PC-3 (cell line): ENCODE measurements around the gene DENND4B. TPM values are rescaled to one million over a fixed set of nuclear protein-coding genes. Genes with fewer than 3 reads are reported as not detected.

Source experiments
- ATAC-seq: fragments of 200-7000 bp; cut with Tn5 transposase; 2 replicates; pipeline ENCODE4 v1.9.1; 2020; ENCODE audit warnings: mild to moderate bottlenecking, moderate library complexity
- BruUV-seq: library from RNA; stranded (reverse); fragments of 400-500 nt; replicated peaks from 2 replicates; lab custom pipeline; 2021; lab: Mats Ljungman, UMichigan
- CTCF ChIA-PET: fragments of 300-600 bp; sonication (Branson Sonifier 250); formaldehyde crosslinking; loops from one replicate; lab custom pipeline; 2022; ENCODE audit warnings: antibody characterized with exemption; lab: Charles Lee
- POLR2A ChIA-PET: fragments of 300-600 bp; sonication (Branson Sonifier 250); formaldehyde crosslinking; loops from one replicate; lab custom pipeline; 2022; ENCODE audit warnings: antibody characterized with exemption; ENCODE audit not compliant: unreplicated experiment; lab: Charles Lee
- DNase-seq: peaks from one replicate; pipeline ENCODE4 v3.0.0-alpha.2; 2015
- H2AFZ ChIP-seq: fragments of 300-600 bp; sonication (generic); 2 replicates; pipeline ENCODE4 v1.6.0; 2016; ENCODE audit warnings: antibody characterized with exemption, low read length
- H3F3A ChIP-seq: fragments of 300-600 bp; sonication (generic); one replicate; pipeline ENCODE4 v1.6.0; 2017; ENCODE audit warnings: antibody characterized with exemption, low read length, control low read depth, mild to moderate bottlenecking; ENCODE audit not compliant: unreplicated experiment
- H3K27ac ChIP-seq: fragments of 300-600 bp; sonication (generic); 2 replicates; pipeline ENCODE4 v1.5.1; 2016; ENCODE audit warnings: mild to moderate bottlenecking, low read length
- H3K27me3 ChIP-seq: fragments of 300-600 bp; sonication (generic); 2 replicates; pipeline ENCODE4 v1.6.1; 2016; ENCODE audit warnings: low read length, mixed read lengths
- H3K36me3 ChIP-seq: fragments of 300-600 bp; sonication (generic); 2 replicates; pipeline ENCODE4 v1.6.1; 2016; ENCODE audit warnings: low read depth, mixed run types, low read length, mixed read lengths
- H3K4me1 ChIP-seq: fragments of 300-600 bp; sonication (generic); 2 replicates; pipeline ENCODE4 v1.5.1; 2016; ENCODE audit warnings: low read length; ENCODE audit not compliant: insufficient read depth
- H3K4me2 ChIP-seq: fragments of 300-600 bp; sonication (generic); 2 replicates; pipeline ENCODE4 v1.6.0; 2016; ENCODE audit warnings: low read length
- H3K4me3 ChIP-seq: fragments of 300-600 bp; sonication (generic); 2 replicates; pipeline ENCODE4 v1.5.1; 2016; ENCODE audit warnings: mild to moderate bottlenecking, low read length, mixed read lengths
- H3K79me2 ChIP-seq: fragments of 300-600 bp; sonication (generic); 2 replicates; pipeline ENCODE4 v1.6.1; 2017; ENCODE audit warnings: low read length, mixed read lengths
- H3K9ac ChIP-seq: fragments of 300-600 bp; sonication (generic); 2 replicates; pipeline ENCODE4 v1.6.0; 2016; ENCODE audit warnings: mild to moderate bottlenecking, low read length
- H3K9me2 ChIP-seq: fragments of 300-600 bp; sonication (generic); replicated peaks from 2 replicates; pipeline ENCODE4 v1.6.1; 2016; ENCODE audit warnings: mixed run types, low read length, mixed read lengths
- H3K9me3 ChIP-seq: fragments of 300-600 bp; sonication (generic); 2 replicates; pipeline ENCODE4 v1.6.1; 2016; ENCODE audit warnings: low read length, mixed read lengths
- H4K20me1 ChIP-seq: fragments of 300-600 bp; sonication (generic); 2 replicates; pipeline ENCODE4 v1.6.1; 2016; ENCODE audit warnings: low read length, mixed read lengths
- EZH2 ChIP-seq: fragments of 300-600 bp; sonication (generic); IDR thresholded peaks from one replicate; pipeline ENCODE4 v1.6.1; 2017; ENCODE audit warnings: antibody characterized with exemption, mild to moderate bottlenecking, low read length; ENCODE audit not compliant: unreplicated experiment
- EZH2phosphoT487 ChIP-seq: fragments of 300-600 bp; sonication (generic); IDR thresholded peaks from 2 replicates; pipeline ENCODE4 v1.6.1; 2018; ENCODE audit warnings: mild to moderate bottlenecking, antibody characterized with exemption, low read length, borderline replicate concordance
- intact Hi-C: fragments of 100-400 bp; cut with micrococcal nuclease; formaldehyde crosslinking; loops from 2 replicates; pipeline ENCODE4 v1.9.0; 2023
- total RNA-seq: library from RNA; depleted of rRNA; stranded (reverse); fragments of >200 nt; gene quantifications from 2 replicates; pipeline ENCODE4 v1.2.3, GENCODE V29; 2014
- TF ChIP-seq, protein P1 (sequence below): fragments of 300-600 bp; sonication (generic); conservative IDR thresholded peaks from 2 replicates; pipeline ENCODE4 v1.5.1; 2017; ENCODE audit warnings: antibody characterized with exemption, low read depth, mild to moderate bottlenecking, low read length

The DENND4B gene
- total RNA-seq, 1 experiment from 2014 or later: 27.3 TPM

DNA sequence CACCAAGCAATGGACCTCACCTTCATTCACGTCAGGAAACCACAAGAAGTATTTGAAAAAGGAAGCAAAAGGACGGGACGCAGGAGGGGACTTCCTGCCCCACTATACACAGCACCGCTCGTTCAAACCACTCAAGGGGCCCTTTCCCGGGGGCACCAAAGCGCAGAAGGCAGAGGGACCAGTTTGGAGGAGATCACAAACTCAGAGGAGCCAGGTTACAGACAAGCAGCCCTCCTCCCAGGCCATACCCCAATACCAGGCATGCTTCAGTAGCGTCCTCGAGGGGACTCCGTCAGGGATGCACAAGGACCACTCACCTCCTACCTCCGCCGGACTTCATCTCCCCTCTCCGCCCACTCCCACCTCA is 11.2 kb upstream of the DENND4B start:
- Histone ChIP-seq H3F3A (peaks cover 7% of the 10 kb centered on the region), H3K9me3 (no peaks in the 10 kb centered on the region), H3K27me3 (no peaks in the 10 kb centered on the region), H3K4me1 (peaks cover 37% of the 10 kb centered on the region), H3K4me3 (peak overlapping the region; percentile 97), H3K36me3 (peaks cover 7% of the 10 kb centered on the region; the same call in 1 of the 2 replicates), H3K4me2 (peak overlapping the region; percentile 83), H3K9ac (peak overlapping the region; percentile 88), H2AFZ (peak overlapping the region; percentile 96), H3K79me2 (peaks cover 66% of the 10 kb centered on the region), H3K27ac (no peak overlapping the region), H4K20me1 (peaks cover 10% of the 10 kb centered on the region), H3K9me2 (no peaks in the 10 kb centered on the region)
- CTCF ChIA-PET: interaction anchor here (1.0 kb wide), 1 partner anchor 11 kb away, joined by 3 read pairs; the partner anchor contains the start of gene DENND4B
- DNase-seq (no peak), ATAC-seq (peak; percentile 7)
- no peak for TF ChIP-seq EZH2
- TF ChIP-seq, protein P1, sequence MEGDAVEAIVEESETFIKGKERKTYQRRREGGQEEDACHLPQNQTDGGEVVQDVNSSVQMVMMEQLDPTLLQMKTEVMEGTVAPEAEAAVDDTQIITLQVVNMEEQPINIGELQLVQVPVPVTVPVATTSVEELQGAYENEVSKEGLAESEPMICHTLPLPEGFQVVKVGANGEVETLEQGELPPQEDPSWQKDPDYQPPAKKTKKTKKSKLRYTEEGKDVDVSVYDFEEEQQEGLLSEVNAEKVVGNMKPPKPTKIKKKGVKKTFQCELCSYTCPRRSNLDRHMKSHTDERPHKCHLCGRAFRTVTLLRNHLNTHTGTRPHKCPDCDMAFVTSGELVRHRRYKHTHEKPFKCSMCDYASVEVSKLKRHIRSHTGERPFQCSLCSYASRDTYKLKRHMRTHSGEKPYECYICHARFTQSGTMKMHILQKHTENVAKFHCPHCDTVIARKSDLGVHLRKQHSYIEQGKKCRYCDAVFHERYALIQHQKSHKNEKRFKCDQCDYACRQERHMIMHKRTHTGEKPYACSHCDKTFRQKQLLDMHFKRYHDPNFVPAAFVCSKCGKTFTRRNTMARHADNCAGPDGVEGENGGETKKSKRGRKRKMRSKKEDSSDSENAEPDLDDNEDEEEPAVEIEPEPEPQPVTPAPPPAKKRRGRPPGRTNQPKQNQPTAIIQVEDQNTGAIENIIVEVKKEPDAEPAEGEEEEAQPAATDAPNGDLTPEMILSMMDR: no peak
- no peak for TF ChIP-seq EZH2phosphoT487
- BruUV-seq: no TSS peak
- intact Hi-C loops: loop anchor here (1.0 kb wide), 2 partner anchors 11 to 20 kb away; partner anchors contain the start of genes DENND4B and JTB
- POLR2A ChIA-PET: no interaction called here

DNA sequence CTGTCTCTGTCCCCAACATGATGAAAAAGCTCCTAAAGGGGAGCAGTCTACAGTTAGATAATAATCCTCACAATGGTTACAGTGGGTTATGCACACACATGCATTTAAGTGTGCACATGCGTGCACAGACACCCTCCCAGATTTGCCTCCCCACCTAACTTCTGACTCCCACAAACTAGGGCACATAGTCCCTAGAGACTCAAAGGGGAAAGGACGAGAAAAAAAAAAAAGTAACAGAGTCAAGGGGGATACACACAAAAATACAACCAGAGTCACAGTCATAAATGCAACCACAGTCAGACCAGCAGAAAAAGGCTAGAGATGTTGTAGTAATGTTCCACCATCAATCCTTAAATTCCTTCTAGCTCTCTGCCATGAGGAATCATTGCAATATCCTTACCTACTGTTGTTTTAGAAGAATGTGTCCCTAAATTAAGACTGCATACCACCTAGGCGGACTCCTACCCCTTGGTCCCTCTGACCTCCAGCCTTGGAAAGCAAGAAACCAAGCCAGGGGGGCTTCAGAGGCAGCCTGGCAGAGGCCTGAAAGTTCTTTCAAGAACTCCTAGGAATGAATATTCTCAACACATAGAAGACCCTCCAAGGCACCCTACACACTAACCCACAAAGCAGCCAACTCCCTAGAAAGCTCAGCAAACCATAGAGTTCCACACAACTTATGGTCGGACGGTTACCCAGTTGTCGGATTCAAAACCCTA is 10.6 kb upstream of the DENND4B start:
- ATAC-seq (no peak), DNase-seq (no peak)
- Histone ChIP-seq H3K79me2 (peaks cover 61% of the 10 kb centered on the region), H3K9me2 (no peaks in the 10 kb centered on the region), H3K9ac (peak overlapping the region; percentile 88), H3K4me3 (peak overlapping the region; percentile 97), H3F3A (peaks cover 7% of the 10 kb centered on the region), H3K4me1 (peaks cover 35% of the 10 kb centered on the region), H3K27ac (no peak overlapping the region), H3K27me3 (no peaks in the 10 kb centered on the region), H4K20me1 (peaks cover 10% of the 10 kb centered on the region), H3K36me3 (peaks cover 13% of the 10 kb centered on the region; the same call in 1 of the 2 replicates), H2AFZ (peak overlapping the region; percentile 96), H3K4me2 (peak overlapping the region; percentile 83), H3K9me3 (no peaks in the 10 kb centered on the region)
- no TSS peak for BruUV-seq
- ChIA-PET CTCF (interaction anchor here (1.0 kb wide), 1 partner anchor 11 kb away, joined by 3 read pairs; the partner anchor contains the start of gene DENND4B), POLR2A (no interaction called here)
- intact Hi-C loops: no loop called here
- TF ChIP-seq, protein P1: no peak
- TF ChIP-seq EZH2phosphoT487 (no peak), EZH2 (no peak)

DNA sequence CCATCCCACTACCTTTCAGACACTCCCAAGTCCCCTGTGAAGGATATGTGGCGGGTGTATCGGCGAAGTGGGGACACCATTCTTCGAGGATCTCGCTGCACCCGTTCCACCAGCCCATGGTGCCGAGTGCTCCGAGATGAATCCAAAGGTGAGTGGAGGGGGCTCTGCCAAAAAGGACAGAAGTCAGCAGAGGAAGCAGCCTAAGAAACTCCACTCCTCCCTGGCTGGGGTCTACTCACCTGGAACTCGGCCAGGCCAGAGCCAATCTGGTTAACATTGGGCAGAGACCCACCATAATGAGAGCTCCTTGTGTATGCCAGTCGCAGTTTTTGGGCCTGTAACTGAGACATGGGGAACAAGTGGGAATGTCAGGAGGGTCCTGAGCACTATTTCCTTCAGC is 8.3 kb upstream of the DENND4B start:
- ATAC-seq: no peak
- BruUV-seq: no TSS peak
- H3K4me3 ChIP-seq: no peak overlapping the region
- no peaks in the 10 kb centered on the region for H3K27me3 ChIP-seq
- H4K20me1 ChIP-seq: peaks cover 10% of the 10 kb centered on the region
- peaks cover 25% of the 10 kb centered on the region; the same call in 1 of the 2 replicates for H3K36me3 ChIP-seq
- intact Hi-C loops: no loop called here
- no peak overlapping the region for H3K27ac ChIP-seq
- no peaks in the 10 kb centered on the region for H3K9me2 ChIP-seq
- CTCF ChIA-PET: no interaction called here
- no peak for DNase-seq
- H3K79me2 ChIP-seq: peaks cover 50% of the 10 kb centered on the region
- no peaks in the 10 kb centered on the region for H3K9me3 ChIP-seq
- no peak for TF ChIP-seq EZH2
- TF ChIP-seq, protein P1: no peak
- TF ChIP-seq EZH2phosphoT487: no peak
- H3K9ac ChIP-seq: no peak overlapping the region
- no peak overlapping the region for H2AFZ ChIP-seq
- peaks cover 30% of the 10 kb centered on the region for H3K4me1 ChIP-seq
- H3F3A ChIP-seq: peaks cover 7% of the 10 kb centered on the region
- POLR2A ChIA-PET: no interaction called here
- H3K4me2 ChIP-seq: no peak overlapping the region
